ENCODE measurements around the gene SIGMAR1. TPM values are rescaled to one million over a fixed set of nuclear protein-coding genes. Genes with fewer than 3 reads are reported as not detected.

SIGMAR1 gene
- total and polyA plus RNA-seq, 2 experiments from 2014 or later, result 126 to 240 TPM

- Histone ChIP-seq H3K27ac (peak overlapping the region; percentile 99), H3K36me3 (replicated peaks; ENCODE audit: insufficient read depth, low read depth) (no peaks in the 10 kb centered on the region), H3K4me1 (ENCODE audit: insufficient read depth) (peaks cover 15% of the 10 kb centered on the region), H3K27me3 (no peaks in the 10 kb centered on the region), H3K4me3 (peak overlapping the region; percentile 76), H3K79me2 (peaks cover 15% of the 10 kb centered on the region), H2AFZ (peak overlapping the region; percentile 74), H3K4me2 (peak overlapping the region; percentile 85), H3K9me2 (replicated peaks; ENCODE audit: insufficient read depth) (no peaks in the 10 kb centered on the region), H3K9me3 (ENCODE audit: low read depth) (no peaks in the 10 kb centered on the region), H4K20me1 (ENCODE audit: insufficient read depth, poor library complexity, severe bottlenecking) (no peaks in the 10 kb centered on the region)
- peak; percentile 87 for DNase-seq (ENCODE audit: low spot score)
- WGBS (ENCODE audit: low lambda C conversion rate, missing lambda C conversion rate), result 11% methylated on average over 16 of the region's 18 CpGs
- TF ChIP-seq CTCF (IDR thresholded peaks at IDR 0.05; ENCODE audit: poor library complexity) (peak; percentile 73), EZH2phosphoT487 (IDR thresholded peaks at IDR 0.05; ENCODE audit: low read depth, severe bottlenecking, unreplicated experiment) (no peak)
Observed at GRCh38 chr9:34664281-34665066, 26.9 kb upstream of the SIGMAR1 start.

GRCh38 chr9:34663303-34663605 lies 25.7 kb upstream of the SIGMAR1 start:
- H3K27ac ChIP-seq, result no peak overlapping the region
- H2AFZ ChIP-seq, result no peak overlapping the region

GRCh38 chr9:34662526-34663302 lies 25.1 kb upstream of the SIGMAR1 start, which contains the start of gene CCL27:
Gene CCL27 (minus strand): TSS chr9:34662657. CDS start chr9:34662633, 24 bp downstream.
- Histone ChIP-seq H3K79me2 (peaks cover 15% of the 10 kb centered on the region), H3K4me1 (ENCODE audit: insufficient read depth) (peaks cover 15% of the 10 kb centered on the region), H3K4me3 (no peak within 1 kb of the TSS), H3K27me3 (no peaks in the 10 kb centered on the region), H3K9me3 (ENCODE audit: low read depth) (no peaks in the 10 kb centered on the region), H3K27ac (no peak within 1 kb of the TSS), H3K4me2 (no peak within 1 kb of the TSS), H3K9me2 (replicated peaks; ENCODE audit: insufficient read depth) (no peaks in the 10 kb centered on the region), H2AFZ (no peak within 1 kb of the TSS), H3K36me3 (replicated peaks; ENCODE audit: insufficient read depth, low read depth) (no peaks in the 10 kb centered on the region), H4K20me1 (ENCODE audit: insufficient read depth, poor library complexity, severe bottlenecking) (no peaks in the 10 kb centered on the region)
- WGBS (ENCODE audit: low lambda C conversion rate, missing lambda C conversion rate), result 91% methylated on average over 4 of the region's 4 CpGs
- peak; percentile 4 for DNase-seq (ENCODE audit: low spot score)
- no peak for TF ChIP-seq EZH2phosphoT487 (IDR thresholded peaks at IDR 0.05; ENCODE audit: low read depth, severe bottlenecking, unreplicated experiment)
- no peak for TF ChIP-seq CTCF (IDR thresholded peaks at IDR 0.05; ENCODE audit: poor library complexity)
- TF ChIP-seq EZH2 (IDR thresholded peaks at IDR 0.05; ENCODE audit: borderline replicate concordance), result no peak

More at GRCh38 chr9:34663303-34663605, 25.7 kb upstream of the SIGMAR1 start:
- no peaks in the 10 kb centered on the region for H3K9me3 ChIP-seq (ENCODE audit: low read depth)
- peaks cover 15% of the 10 kb centered on the region for H3K79me2 ChIP-seq
- H3K36me3 ChIP-seq (replicated peaks; ENCODE audit: insufficient read depth, low read depth), result no peaks in the 10 kb centered on the region
- no peak overlapping the region for H3K4me2 ChIP-seq
- no peaks in the 10 kb centered on the region for H3K27me3 ChIP-seq
- no peak for DNase-seq (ENCODE audit: low spot score)
- H3K4me1 ChIP-seq (ENCODE audit: insufficient read depth), result peaks cover 15% of the 10 kb centered on the region
- H3K9me2 ChIP-seq (replicated peaks; ENCODE audit: insufficient read depth), result no peaks in the 10 kb centered on the region
- no peak overlapping the region for H3K4me3 ChIP-seq
- TF ChIP-seq EZH2phosphoT487 (IDR thresholded peaks at IDR 0.05; ENCODE audit: low read depth, severe bottlenecking, unreplicated experiment) (no peak), CTCF (IDR thresholded peaks at IDR 0.05; ENCODE audit: poor library complexity) (no peak), EZH2 (IDR thresholded peaks at IDR 0.05; ENCODE audit: borderline replicate concordance) (no peak)
- H4K20me1 ChIP-seq (ENCODE audit: insufficient read depth, poor library complexity, severe bottlenecking), result no peaks in the 10 kb centered on the region
